GM21367 (cell line): ENCODE results near the gene ACTMAP.
"Not testable (repeated sequence)": the region's sequence is repeated elsewhere in the genome, so short reads cannot be mapped to it uniquely, and the experiment has no call there.

Experiments used
- ATAC-seq: cut with Tn5 transposase; IDR thresholded peaks from one replicate; pipeline ENCODE4 v1.9.1; 2021; ENCODE audit not compliant: unreplicated experiment

Gene ACTMAP

GRCh38 chr19:40750058-40750873, at the start of gene ACTMAP:
Gene ACTMAP (minus strand): TSS chr19:40750477. CDS start chr19:40749803, 674 bp downstream.
- peak; percentile 76 for ATAC-seq

DNA sequence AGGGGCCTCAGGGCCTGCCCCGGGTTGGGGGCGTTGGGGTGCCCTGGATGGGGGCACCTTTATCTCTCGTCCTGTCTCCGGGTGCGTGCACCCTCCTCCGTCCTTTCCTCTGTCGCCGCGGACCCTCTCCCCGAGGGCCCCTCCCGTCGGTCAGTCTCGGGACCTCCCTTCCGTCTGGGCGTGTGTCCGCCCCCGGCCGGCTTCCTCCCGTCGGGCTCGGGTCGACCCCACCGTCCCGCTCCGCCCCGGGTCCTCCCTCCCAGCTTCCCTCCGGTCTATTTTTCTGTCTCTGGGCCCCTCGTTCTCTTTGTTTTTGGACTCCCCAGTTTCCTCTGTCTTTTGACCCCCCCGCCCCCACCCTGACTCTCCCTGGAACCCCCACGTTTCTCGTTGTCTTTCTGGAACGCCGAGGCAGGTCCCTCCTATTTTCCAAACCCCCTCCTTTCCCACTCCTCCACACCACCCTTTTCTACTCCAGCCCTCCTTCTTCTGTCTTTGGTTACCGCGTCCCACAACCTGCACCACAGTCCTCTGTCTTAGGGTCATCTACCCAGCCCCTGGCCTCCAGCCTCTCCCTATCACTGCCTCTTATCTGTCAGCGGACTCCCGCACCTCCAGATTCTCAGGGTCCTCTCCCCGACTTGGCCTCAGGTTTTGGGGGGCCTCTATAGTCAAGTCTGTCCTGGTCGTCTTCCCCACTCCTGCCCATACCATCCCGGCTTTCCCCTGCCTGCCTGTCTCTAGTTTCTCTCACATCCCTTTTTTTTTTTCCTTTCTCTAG, 49.5 kb upstream of the ACTMAP start:
- ATAC-seq = no peak

- ATAC-seq = peak; percentile 54
Measured at GRCh38 chr19:40798683-40799557, 48.6 kb upstream of the ACTMAP start, which contains the start of gene EGLN2. Gene EGLN2 (plus strand): TSS chr19:40799191. CDS start chr19:40800573, 1,382 bp downstream.

DNA sequence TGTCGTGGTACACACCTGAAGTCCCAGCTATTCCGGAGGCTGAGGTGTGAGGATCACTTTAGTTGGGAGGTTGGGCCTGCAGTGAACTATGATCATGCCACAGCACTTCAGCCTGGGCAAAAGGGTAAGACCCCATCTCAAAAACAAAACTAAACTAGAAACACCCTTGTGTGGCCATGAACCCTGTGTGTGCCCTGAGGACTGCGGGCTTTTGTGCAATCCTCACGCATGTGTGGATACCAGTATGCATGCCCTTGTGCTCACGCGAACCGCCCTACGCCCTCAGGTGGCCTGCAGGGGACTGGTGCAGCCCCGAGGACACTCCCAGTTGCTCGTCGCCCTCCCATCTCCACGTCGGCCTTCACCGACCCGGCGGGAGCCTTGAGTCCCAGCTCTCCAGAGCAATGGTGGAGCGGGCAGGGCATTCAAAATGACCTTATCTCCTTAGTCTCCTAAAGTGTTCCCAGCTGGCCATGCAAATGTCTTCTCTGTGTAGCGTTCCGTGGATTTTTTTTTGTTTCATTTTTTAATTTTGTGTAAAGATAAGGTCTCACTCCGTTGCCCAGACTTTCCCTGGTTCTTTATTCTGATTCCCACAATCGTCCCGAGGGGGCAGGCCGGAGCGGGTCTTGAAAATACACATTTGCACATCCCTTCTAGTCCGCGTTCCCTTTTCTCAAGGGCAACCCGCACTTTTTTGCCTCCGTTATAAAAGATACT, 47.8 kb upstream of the ACTMAP start:
- ATAC-seq = peak; percentile 23

DNA sequence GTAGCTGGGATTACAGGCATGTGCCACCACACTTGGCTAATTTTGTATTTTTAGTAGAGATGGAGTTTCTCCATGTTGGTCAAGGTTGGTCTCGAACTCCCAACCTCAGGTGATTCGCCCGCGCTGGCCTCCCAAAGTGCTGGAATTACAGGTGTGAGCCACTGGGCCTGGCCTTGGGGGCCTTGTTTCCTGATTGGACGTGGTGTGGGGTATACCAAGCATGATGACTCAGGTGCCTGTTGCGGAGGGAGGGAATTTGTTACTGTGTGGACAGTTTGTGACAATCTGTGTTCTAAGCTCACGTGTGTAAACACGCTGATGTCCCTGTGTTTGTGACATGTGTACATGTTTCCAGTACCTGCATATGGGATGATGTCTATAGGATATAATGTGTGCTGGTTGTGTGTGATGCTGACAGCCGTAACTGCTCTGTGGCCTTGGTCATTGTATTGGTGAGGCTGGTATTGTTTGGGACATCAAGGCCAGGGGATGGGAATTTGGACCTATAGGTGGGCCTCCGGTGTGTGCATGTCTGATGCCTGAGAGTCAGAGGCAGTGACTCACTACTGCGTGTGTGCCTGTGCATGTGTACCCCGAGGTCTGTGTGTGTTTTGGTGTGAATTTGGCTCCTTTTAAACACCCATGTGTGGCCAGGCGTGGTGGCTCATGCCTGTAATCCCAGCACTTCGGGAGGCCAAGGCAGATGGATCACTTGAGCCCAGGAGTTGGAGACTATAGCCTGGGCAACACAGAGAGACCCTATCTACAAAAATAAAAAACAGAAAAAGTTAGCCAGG, 47.1 kb upstream of the ACTMAP start:
- ATAC-seq = no peak

- ATAC-seq = no peak
Measured at GRCh38 chr19:40791996-40792395, 41.7 kb upstream of the ACTMAP start.

- ATAC-seq = no peak
Measured at GRCh38 chr19:40791349-40791748, 41.1 kb upstream of the ACTMAP start.

GRCh38 chr19:40786060-40787037, 36.1 kb upstream of the ACTMAP start:
- no peak for ATAC-seq

DNA sequence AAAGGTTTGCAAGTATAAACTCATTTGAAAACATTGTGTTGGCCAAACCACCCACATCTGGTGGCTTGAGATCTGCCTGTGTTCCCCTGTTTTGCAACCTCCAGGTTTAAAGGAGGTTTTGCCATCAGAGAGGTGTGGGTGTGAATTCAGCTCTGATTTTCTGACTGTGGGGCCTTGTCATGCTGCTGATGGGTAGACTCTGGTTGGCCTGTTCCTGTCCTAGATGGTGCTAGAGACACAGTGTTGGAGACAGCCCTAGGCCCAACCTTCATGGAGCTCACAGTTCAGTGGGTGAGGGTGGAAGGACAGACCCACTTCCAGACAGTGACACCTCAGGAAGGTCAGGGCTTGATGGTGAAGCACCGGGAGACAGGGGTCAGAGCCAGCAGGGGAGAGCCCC, 35.2 kb upstream of the ACTMAP start:
- no peak for ATAC-seq

GRCh38 chr19:40784146-40784545, 33.9 kb upstream of the ACTMAP start:
- not testable (repeated sequence) for ATAC-seq

- ATAC-seq = no peak
Measured at GRCh38 chr19:40783711-40784110, 33.4 kb upstream of the ACTMAP start.

- ATAC-seq = no peak
Measured at GRCh38 chr19:40781140-40781539, 30.9 kb upstream of the ACTMAP start.

DNA sequence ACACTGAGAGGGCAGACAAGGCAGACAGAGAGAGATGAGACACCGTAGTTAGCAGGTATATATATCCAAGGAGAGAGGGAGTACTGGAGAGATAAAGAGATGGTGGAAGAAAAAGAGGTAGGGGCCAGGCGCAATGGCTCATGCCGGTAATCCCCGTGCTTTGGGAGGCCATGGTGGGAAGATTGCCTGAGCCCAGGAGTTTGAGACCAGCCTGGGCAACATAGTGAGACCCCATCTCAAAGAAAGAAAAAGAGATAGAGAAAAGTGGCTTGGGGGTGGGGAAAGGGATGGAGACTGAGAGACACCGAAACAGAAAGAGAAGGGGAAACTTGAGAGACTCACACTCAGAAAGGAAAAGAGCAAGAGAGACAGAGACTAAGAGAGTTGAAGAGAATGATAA, 30.3 kb upstream of the ACTMAP start:
- no peak for ATAC-seq

DNA sequence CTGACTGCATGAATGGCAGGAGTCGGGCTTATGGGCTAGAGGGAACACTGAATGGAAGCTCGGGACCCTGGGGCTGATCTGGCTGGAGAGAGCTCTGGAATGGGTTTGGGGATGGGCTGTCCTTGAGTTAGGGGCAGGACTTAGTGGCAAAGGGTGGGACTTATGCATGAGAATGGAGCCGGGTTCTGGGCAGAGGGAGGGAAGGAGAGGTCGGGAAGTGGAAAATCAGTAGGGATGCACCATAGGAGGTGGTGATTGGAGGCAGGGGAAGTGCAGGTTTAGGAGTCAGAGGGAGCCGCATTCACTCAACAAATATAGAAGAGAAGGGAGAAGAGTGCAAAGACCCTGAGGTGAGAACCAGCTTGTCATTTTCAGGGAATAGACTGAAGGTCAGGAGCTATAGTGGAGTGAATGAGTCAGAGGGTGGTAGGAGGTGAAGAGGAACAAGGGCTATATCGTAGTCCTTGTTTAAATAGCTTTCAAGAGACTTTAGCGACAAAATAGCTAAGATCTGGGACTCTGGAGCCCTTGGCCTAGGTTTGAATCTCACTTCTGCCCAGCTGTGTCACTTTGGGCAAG, 28.5 kb upstream of the ACTMAP start:
- no peak for ATAC-seq

DNA sequence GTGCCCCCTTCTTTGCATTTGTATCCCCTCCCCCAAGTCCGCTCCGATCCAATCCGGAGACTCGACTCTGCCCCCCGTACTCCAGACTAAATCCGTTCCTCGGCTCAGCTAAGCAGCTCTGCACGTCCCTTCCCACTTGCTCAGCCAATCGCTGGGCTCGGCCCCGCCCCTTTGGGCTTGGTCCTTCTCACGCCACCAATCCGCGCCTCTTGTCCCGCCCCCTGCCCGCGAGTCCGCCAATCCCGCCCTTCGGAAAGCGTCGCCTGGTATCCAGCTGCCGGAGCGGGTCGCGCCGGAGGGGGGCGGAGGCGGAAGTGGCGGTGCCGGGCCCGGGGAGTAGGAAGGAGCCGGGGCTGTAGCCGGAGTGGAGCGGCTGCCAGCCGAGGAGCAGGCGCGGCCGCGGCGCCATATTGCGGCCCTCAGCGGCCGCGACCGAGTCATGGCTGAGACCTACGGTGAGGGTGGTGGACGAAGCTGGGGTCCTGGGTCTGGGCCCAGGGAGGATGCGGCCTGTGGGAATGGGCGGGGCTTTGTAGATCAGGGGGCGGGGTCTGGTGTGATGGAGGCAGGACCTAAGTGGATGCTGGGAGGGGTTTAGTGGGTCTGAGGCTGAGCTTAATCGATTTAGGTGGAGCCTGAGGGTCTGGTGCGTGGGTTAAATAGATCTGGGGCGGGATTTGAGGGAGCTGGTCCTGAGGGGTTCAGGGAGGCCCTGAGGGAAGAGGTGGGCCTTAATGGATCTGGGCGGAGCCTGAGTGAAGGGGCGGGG, 27.8 kb upstream of the ACTMAP start, which contains the start of gene RAB4B:
TSS of gene RAB4B (plus strand) at position 311 of the 769 bp plus-strand sequence. CDS start at position 440, 129 bp downstream.
- ATAC-seq = peak; percentile 48

DNA sequence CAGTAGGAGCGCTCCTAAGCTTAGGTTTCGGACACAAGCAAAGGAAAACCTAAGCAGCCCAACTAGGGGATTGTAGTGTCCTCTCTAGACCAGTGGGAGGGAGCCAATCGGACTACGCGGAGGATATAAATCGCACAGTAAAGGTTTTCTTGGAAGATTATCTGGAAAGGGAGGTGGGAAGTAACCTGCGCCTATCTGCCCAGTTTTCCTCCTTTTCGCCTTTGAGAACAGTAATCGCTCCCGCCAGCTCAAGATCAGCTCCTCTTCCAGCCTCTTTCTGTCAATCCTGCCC, 27.3 kb upstream of the ACTMAP start:
- ATAC-seq = no peak

DNA sequence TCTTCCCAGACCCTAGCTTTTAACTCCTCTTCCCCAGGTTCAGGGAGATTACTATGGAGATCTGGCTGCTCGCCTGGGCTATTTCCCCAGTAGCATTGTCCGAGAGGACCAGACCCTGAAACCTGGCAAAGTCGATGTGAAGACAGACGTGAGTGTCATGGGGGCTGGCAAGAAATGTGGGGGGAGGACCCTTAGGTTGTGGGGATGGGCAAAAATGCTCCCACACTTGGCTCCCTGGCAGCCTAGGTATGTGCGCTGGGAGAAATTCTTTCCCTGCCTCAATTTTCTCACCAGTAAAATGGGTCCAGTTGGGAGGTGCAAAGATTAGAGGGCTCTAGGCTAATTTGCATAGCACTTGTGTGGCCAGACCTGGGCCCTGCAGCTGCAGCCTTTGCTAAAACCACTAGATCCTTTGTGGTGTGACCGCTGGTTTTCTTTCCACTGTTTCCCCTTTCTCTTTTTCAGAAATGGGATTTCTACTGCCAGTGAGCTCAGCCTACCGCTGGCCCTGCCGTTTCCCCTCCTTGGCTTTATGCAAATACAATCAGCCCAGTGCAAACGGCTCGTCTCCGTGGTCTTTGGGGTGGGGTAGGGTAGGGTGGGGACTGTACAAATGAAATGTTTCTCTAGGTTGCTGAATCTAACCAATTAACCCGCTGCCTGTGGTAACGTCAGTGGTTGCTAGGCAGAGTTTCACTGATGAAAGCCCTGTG, 26.8 kb upstream of the ACTMAP start:
- ATAC-seq = peak; percentile 52
